Left ventricle myocardium superior (tissue), 1 donor: ENCODE data around the gene RFNG. TPM values are rescaled to one million over a fixed set of nuclear protein-coding genes. Genes with fewer than 3 reads are reported as not detected.
"Not testable (repeated sequence)": the region's sequence is repeated elsewhere in the genome, so short reads cannot be mapped to it uniquely, and the experiment has no call there.

ENCODE experiments used
- ATAC-seq: fragments of 200-7000 bp; cut with Tn5 transposase; one replicate; pipeline ENCODE4 v1.9.1; 2020; ENCODE audit warnings: mild to moderate bottlenecking, moderate library complexity
- DNase-seq: peaks from one replicate; pipeline ENCODE4 v3.0.0-alpha.2; 2020
- intact Hi-C: fragments of 100-400 bp; cut with micrococcal nuclease; formaldehyde crosslinking; loops from one replicate; pipeline ENCODE4 v1.11.0; 2022
- total RNA-seq: library from RNA; stranded (reverse); fragmentation: NEBNext Ultra II Directional; extraction: Animal tissue kit (Norgen Biotek cat#: 25700); gene quantifications from one replicate; pipeline ENCODE4 v1.2.1, GENCODE V29; 2021
- donor health status: DM: no; HTN: yes; CAD: no; lungs with severe emphysema.

The RFNG gene
- total RNA-seq, 1 donor from 2014 or later, result 21.8 TPM

DNA sequence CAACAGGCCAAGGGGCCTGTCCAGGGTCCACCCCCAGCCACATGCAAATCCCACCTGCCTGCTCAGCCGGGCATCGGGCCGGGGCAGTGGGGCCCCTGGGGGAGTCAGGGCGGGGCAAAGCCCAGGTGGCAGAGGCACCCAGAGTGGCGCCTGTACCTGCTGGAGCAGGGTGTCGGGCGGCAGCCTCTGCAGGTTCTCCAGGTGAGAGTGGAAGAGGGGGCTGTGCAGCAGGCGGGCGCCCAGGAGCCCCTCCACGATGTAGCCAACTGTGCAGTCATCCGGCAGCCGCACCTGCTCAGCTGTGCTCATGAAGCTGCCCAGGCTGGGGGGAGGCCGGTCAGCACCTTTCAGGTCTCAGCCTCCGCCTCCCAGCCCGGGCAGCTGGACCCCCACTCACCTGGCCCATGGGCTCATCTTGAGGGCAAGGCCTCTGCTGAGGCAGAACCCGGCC, 2.1 kb downstream of the RFNG start:
- DNase-seq (peak; percentile 20), ATAC-seq (no peak)
- intact Hi-C loops, result no loop called here

DNA sequence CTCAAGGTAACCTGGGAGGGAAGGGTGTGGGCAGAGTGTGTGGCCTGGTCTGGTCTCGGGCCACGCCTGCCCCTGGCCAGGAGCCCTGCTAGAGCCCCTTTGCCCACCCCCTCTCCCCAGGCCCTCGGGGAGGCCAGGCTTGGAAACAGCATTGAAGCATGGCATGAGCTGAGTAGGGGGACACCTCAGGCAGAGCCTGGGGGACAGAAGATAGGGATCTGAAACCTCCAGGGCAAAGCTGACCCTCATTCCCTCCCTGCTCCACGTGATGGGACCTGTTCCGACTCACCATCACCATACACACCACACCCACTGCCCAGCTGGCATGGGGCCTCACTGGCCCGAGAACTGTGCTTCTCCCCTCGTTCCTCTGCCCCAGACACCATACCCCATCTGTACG, 2.5 kb downstream of the RFNG start:
- intact Hi-C loops, result no loop called here
- DNase-seq (no peak), ATAC-seq (no peak)

- no peak for DNase-seq
Measured at GRCh38 chr17:82048571-82048971, 3.0 kb downstream of the RFNG start.

DNA sequence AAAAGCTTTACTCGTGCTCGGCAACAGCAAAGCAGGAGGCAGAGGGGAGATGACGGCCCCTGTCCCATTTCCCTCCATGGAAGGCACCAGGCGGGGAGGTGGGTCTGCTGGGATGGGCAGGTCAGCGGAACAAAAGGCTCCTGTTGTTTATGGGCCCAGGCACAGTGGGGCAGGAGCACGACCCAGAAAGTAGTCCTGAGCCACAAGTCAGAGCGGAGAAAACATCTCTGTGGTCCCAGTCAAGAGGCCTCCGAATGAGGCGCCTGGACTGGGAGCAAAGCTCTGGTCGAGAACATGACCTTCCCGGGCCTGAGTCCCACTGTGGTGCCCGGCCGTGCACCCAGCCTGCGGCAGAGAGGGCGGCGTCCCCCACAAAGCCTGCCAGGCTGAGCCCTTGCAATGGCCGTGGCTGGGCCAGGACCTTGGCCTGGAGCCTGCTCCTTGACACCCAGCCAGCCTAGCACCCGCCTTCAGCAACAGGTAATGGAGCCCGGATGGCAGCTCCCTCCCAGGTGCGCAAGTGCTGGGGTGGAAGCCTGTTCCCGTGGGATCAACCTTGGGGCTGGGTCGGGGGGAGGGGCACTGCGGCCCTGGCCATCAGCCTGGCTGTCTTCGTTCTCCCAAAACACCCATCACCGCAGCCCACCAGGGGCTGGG, 3.6 kb downstream of the RFNG start:
- intact Hi-C loops, result no loop called here
- ATAC-seq (no peak), DNase-seq (no peak)

More at GRCh38 chr17:82048571-82048971, 3.0 kb downstream of the RFNG start:
- intact Hi-C loops, result no loop called here
- ATAC-seq, result no peak

GRCh38 chr17:82047379-82047778, 4.2 kb downstream of the RFNG start:
- DNase-seq, result no peak
- intact Hi-C loops, result no loop called here
- no peak for ATAC-seq

GRCh38 chr17:82046903-82047302, 4.7 kb downstream of the RFNG start:
- intact Hi-C loops, result no loop called here
- no peak for ATAC-seq
- DNase-seq, result no peak

DNA sequence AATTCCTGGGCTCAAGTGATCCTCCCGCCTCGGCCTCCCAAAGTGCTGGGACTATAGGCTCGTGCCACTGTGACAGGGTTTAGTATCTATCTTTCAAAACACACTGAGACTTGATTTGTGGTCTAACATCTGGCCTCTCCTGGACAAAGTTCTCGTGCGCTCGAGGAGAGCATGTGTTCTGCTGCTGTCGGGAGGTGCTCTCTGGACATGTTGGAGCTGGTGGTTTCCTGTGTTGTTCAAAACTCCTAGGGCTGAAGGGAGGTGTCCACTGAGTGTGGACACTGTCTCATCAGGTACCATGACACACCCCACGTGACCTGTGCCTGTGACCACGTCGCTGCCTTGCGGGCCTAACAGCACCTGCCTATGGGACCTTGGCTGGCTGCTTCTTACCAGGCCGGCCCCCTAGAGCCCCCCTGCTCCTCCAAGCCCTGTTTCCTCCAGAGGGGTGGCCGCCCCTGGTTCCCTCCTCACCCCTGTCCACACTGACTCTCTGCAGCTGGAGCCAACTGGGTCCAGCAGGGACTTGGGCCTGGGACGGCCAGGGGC, 5.6 kb downstream of the RFNG start:
- intact Hi-C loops, result no loop called here
- DNase-seq (no peak), ATAC-seq (no peak)

- no peak for ATAC-seq
- intact Hi-C loops, result no loop called here
- DNase-seq, result no peak
Measured at GRCh38 chr17:82043507-82043906, 8.1 kb downstream of the RFNG start.

GRCh38 chr17:82042649-82043048, 9.0 kb downstream of the RFNG start:
- DNase-seq, result no peak
- ATAC-seq, result no peak
- intact Hi-C loops, result no loop called here

DNA sequence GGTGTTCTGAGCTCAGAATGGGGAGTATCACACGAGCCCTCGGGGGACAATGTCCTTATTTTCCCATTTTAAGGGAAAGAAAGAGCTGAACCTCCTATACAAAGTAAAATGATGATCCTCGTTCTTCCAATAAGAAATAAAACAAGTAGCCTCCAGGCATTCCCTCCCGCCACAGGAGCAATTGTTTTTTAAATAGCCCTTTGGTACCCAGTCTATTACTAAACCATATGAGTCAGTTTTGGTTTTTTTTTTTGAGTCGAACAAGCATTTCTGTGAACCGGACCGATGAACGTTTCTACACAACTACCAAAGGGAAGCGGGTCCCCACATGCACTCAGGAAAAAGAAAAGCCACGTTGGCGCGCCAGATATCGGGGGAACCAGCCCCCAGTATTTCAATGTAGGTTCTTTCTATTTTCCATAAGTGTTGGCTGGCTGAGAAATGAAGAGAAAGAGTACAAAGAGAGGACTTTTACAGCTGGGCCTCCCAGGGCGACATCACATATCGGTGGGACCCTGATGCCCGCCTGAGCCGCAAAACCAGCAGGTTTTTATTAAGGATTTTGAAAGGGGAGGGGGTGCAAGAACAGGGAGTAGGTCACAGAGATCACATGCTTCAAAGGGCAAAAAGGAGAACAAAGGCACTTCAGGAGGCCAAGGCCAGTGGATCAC, 10.3 kb downstream of the RFNG start:
- ATAC-seq (no peak), DNase-seq (no peak)
- intact Hi-C loops, result no loop called here

DNA sequence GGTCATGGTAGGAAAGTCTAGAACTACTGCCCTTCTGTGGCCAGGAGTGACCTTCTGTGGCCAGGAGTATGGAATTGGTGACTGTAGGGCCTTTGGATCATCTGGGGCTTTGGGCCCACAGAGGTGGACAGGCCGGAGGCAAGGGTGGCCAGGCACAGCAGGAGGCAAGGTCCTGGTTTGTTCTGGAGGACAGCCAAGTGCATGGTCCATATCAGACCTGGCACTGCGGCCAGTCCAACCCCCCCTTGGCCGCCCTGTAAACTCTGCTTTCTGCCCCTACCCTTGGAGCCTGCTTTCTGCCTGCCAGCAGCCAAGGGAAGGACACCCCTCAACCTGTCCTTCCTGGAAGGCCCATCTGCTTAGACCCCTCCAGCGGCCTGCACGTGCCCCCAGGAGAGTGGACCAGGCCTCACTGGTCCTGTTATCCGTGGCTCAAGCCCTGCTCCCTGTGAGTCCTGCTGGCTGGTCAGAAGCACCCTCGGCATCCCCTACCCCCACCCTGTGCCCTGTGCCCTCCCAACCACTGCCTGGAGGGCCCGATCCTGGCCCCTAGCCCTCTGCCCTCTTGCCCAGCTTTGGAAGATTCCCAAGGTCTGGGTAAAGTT, 11.8 kb downstream of the RFNG start:
- ATAC-seq (no peak), DNase-seq (no peak)
- intact Hi-C loops, result no loop called here

- intact Hi-C loops, ATAC-seq, DNase-seq: not testable (repeated sequence)
Measured at GRCh38 chr17:82038796-82039409, 12.7 kb downstream of the RFNG start.

- intact Hi-C loops, result no loop called here
- DNase-seq (no peak), ATAC-seq (no peak)
Measured at GRCh38 chr17:82037889-82038195, 13.8 kb downstream of the RFNG start.

GRCh38 chr17:82037092-82037888, 14.3 kb downstream of the RFNG start, which contains the start of gene DCXR:
TSS of gene DCXR (minus strand) at chr17:82037697. CDS start at chr17:82037682, 15 bp downstream.
- intact Hi-C loops, result no loop called here
- DNase-seq (peak; percentile 99), ATAC-seq (peak; percentile 97)

GRCh38 chr17:82036634-82037091, 14.9 kb downstream of the RFNG start:
- intact Hi-C loops, result no loop called here
- DNase-seq, result no peak
- ATAC-seq, result no peak

- DNase-seq, result no peak
- intact Hi-C loops, result no loop called here
- no peak for ATAC-seq
Measured at GRCh38 chr17:82035956-82036633, 15.5 kb downstream of the RFNG start.

DNA sequence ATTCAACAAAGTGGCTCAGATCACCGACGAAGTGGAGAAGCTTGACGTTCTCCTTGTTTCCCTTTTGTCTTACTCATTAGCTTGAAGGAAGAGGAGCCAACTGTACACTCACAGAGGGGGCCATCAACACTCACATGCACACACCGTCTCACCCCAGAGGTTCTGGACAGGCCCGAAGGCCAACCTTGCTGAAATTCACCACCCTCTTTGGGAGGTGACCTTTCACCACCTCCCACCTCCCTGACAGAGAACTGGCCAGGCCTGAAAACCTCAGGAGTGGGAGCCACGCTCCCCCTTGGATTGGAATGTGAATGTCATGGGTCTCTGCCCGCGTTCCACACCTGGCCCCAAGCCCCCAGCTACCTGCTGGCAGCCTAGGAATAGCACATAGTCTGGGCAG, 16.1 kb downstream of the RFNG start:
- DNase-seq (no peak), ATAC-seq (no peak)
- intact Hi-C loops, result no loop called here

GRCh38 chr17:82034371-82035011, 17.1 kb downstream of the RFNG start:
- DNase-seq, result no peak
- no peak for ATAC-seq
- intact Hi-C loops, result no loop called here
